Measurements from ENCODE around the gene KCNIP4. TPM values are rescaled to one million over a fixed set of nuclear protein-coding genes. Genes with fewer than 3 reads are reported as not detected.

The KCNIP4 gene
- total and polyA plus RNA-seq, 2 of the 4 experiments (the other 2 are of a cell fraction): not detected

GRCh38 chr4:21202959-21203358, 745.6 kb downstream of the KCNIP4 start:
- Histone ChIP-seq H2BK120ac (ENCODE audit: low read depth, low read length) (no peak overlapping the region), H3K23ac (ENCODE audit: low read depth, low read length) (no peak overlapping the region), H3K4me1 (ENCODE audit: control insufficient read depth, insufficient read depth, low read length) (no peaks in the 10 kb centered on the region), H2AFZ (replicated peaks; ENCODE audit: low read length, poor library complexity) (no peak overlapping the region), H3K14ac (replicated peaks; ENCODE audit: low read depth, low read length) (no peak overlapping the region), H3K9me1 (ENCODE audit: insufficient read depth, low read length) (no peaks in the 10 kb centered on the region), H3K4ac (ENCODE audit: low read depth, low read length) (no peak overlapping the region), H2BK5ac (ENCODE audit: low read depth, low read length, poor library complexity, severe bottlenecking) (no peak overlapping the region), H2AK9ac (replicated peaks; ENCODE audit: low read depth, low read length, poor library complexity) (no peak overlapping the region), H2BK15ac (ENCODE audit: low read depth, low read length) (no peak overlapping the region), H3K4me2 (ENCODE audit: low read depth, low read length) (no peak overlapping the region), H3K9me3 (ENCODE audit: control insufficient read depth, insufficient read depth, low read length) (peaks cover 16% of the 10 kb centered on the region), H3K36me3 (ENCODE audit: control insufficient read depth, insufficient read depth, low read length) (no peaks in the 10 kb centered on the region), H4K91ac (ENCODE audit: insufficient read depth, low read depth, low read length) (no peak overlapping the region), H4K8ac (ENCODE audit: low read depth in 2 of 2, low read length in 2 of 2) (no peak overlapping the region), H4K20me1 (ENCODE audit: insufficient read depth, low read length) (no peaks in the 10 kb centered on the region), H3K79me1 (ENCODE audit: low read depth in 1 of 2, low read length in 2 of 2) (no peaks in the 10 kb centered on the region), H2BK20ac (ENCODE audit: low read depth, low read length) (no peak overlapping the region), H3K18ac (ENCODE audit: low read depth, low read length) (no peak overlapping the region), H3K27me3 (ENCODE audit: control insufficient read depth, insufficient read depth, low read length) (no peaks in the 10 kb centered on the region), H2AK5ac (ENCODE audit: low read depth, low read length) (no peak overlapping the region), H3K9ac (ENCODE audit: low read depth, low read length) (no peak overlapping the region), H3K4me3 (ENCODE audit: insufficient read depth, low read depth, low read length) (no peak overlapping the region), H3K27ac (ENCODE audit: insufficient read depth, low read length) (no peak overlapping the region), H4K5ac (ENCODE audit: low read depth, low read length) (no peak overlapping the region), H3K56ac (ENCODE audit: extremely low read depth, insufficient read depth, low read length) (no peak overlapping the region)
- in situ Hi-C loops (cut with MboI; ENCODE audit: low sequenced_read_pairs): no loop called here
- dilution Hi-C loops (cut with HindIII; ENCODE audit: low sequenced_read_pairs, unreplicated experiment): no loop called here
- ATAC-seq (ENCODE audit: low read depth) (no peak), DNase-seq (no peak)
- ChIA-PET POLR2A (ENCODE audit: unreplicated experiment) (no interaction called here), CTCF (no interaction called here)
- no CpG with 5 or more reads among the region's 3 CpGs for WGBS, 2 experiments (ENCODE audit: extremely low coverage in 2 of 2, insufficient read length in 1 of 2)
- intact Hi-C loops (cut with micrococcal nuclease): no loop called here
- no peak for TF ChIP-seq NFE2L2 (IDR thresholded peaks at IDR 0.05; ENCODE audit: low read depth, low read length)
- TF ChIP-seq, protein P1, sequence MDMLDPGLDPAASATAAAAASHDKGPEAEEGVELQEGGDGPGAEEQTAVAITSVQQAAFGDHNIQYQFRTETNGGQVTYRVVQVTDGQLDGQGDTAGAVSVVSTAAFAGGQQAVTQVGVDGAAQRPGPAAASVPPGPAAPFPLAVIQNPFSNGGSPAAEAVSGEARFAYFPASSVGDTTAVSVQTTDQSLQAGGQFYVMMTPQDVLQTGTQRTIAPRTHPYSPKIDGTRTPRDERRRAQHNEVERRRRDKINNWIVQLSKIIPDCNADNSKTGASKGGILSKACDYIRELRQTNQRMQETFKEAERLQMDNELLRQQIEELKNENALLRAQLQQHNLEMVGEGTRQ (IDR thresholded peaks at IDR 0.05; ENCODE audit: low read depth, low read length): no peak
- BruUV-seq (replicated peaks): no TSS peak
